ENCODE data around the gene SPCS1. TPM values are rescaled to one million over a fixed set of nuclear protein-coding genes. Genes with fewer than 3 reads are reported as not detected.

Gene SPCS1
- polyA plus RNA-seq, 1 of the 3 experiments (the other 2 are of a cell fraction): 191 TPM

GRCh38 chr3:52678265-52679198 is 27.4 kb upstream of the SPCS1 start:
- H3K4me2 ChIP-seq: no peak overlapping the region
- H3K36me3 ChIP-seq (replicated peaks in 1 of 2; ENCODE audit: control insufficient read depth in 1 of 2, insufficient read depth in 2 of 2, low read length in 1 of 2): peaks cover 50 to 57% of the 10 kb centered on the region in 2 experiments
- H3K9me2 ChIP-seq: no peaks in the 10 kb centered on the region
- H3K27me3 ChIP-seq (ENCODE audit: insufficient read depth): no peaks in the 10 kb centered on the region
- peaks cover 5% of the 10 kb centered on the region for H3F3A ChIP-seq (replicated peaks; ENCODE audit: insufficient read depth)
- H3K4me3 ChIP-seq (ENCODE audit: low read depth in 2 of 2, low read length in 1 of 2): no peak overlapping the region
- ChIA-PET CTCF (interaction anchor here (2.0 kb wide), 1 partner anchor 206 kb away, joined by 6 read pairs; no protein-coding TSS in a partner anchor), POLR2A (interaction anchor here (0.7 kb wide), 1 partner anchor 24 kb away, joined by 3 read pairs; no protein-coding TSS in a partner anchor)
- 96% methylated on average over 6 of the region's 6 CpGs for WGBS (ENCODE audit: low lambda C conversion rate)
- H3K4me1 ChIP-seq (ENCODE audit: control insufficient read depth in 1 of 2, insufficient read depth in 2 of 2, low read depth in 1 of 2, low read length in 1 of 2): no peaks in the 10 kb centered on the region; a peak in 1 of 4 replicates
- H3K9me3 ChIP-seq: no peaks in the 10 kb centered on the region
- H3K27ac ChIP-seq (ENCODE audit: low read depth in 2 of 2, low read length in 1 of 2): no peak overlapping the region
- no peak overlapping the region for H3K9ac ChIP-seq
- H4K20me1 ChIP-seq (ENCODE audit: insufficient read depth): no peaks in the 10 kb centered on the region
- no peak for DNase-seq
- no peak for TF ChIP-seq TAF1 (IDR thresholded peaks at IDR 0.05; ENCODE audit: borderline replicate concordance, low read depth, low read length)
- no peak for TF ChIP-seq NFIC (IDR thresholded peaks at IDR 0.05; ENCODE audit: borderline replicate concordance)
- no peak for TF ChIP-seq RXRA (IDR thresholded peaks at IDR 0.05; ENCODE audit: borderline replicate concordance, low read depth)
- TF ChIP-seq GABPA (IDR thresholded peaks at IDR 0.05; ENCODE audit: low read depth): no peak
- TF ChIP-seq SMC3 (IDR thresholded peaks at IDR 0.05; ENCODE audit: low read depth, low read length): no peak
- H2AFZ ChIP-seq (ENCODE audit: low read depth): no peak overlapping the region
- H3K79me2 ChIP-seq (ENCODE audit: insufficient read depth): peaks cover 90% of the 10 kb centered on the region

GRCh38 chr3:52679199-52679538 is 26.7 kb upstream of the SPCS1 start:
- H3K27ac ChIP-seq (ENCODE audit: low read depth in 2 of 2, low read length in 1 of 2): no peak overlapping the region
- WGBS (ENCODE audit: low lambda C conversion rate): 96% methylated on average over 3 of the region's 3 CpGs
- DNase-seq: no peak
- POLR2A ChIA-PET: no interaction called here
- H3K9me2 ChIP-seq: no peaks in the 10 kb centered on the region
- no peak overlapping the region for H2AFZ ChIP-seq (ENCODE audit: low read depth)
- peaks cover 5% of the 10 kb centered on the region for H3F3A ChIP-seq (replicated peaks; ENCODE audit: insufficient read depth)
- no peaks in the 10 kb centered on the region; a peak in 1 of 4 replicates for H3K4me1 ChIP-seq (ENCODE audit: control insufficient read depth in 1 of 2, insufficient read depth in 2 of 2, low read depth in 1 of 2, low read length in 1 of 2)
- peaks cover 91% of the 10 kb centered on the region for H3K79me2 ChIP-seq (ENCODE audit: insufficient read depth)
- no peak overlapping the region for H3K9ac ChIP-seq
- no peak overlapping the region for H3K4me3 ChIP-seq (ENCODE audit: low read depth in 2 of 2, low read length in 1 of 2)
- no peaks in the 10 kb centered on the region for H3K27me3 ChIP-seq (ENCODE audit: insufficient read depth)
- TF ChIP-seq ELF1 (IDR thresholded peaks at IDR 0.05): no peak
- no peak for TF ChIP-seq CTCF (IDR thresholded peaks at IDR 0.05)
- TF ChIP-seq RCOR1 (IDR thresholded peaks at IDR 0.05; ENCODE audit: low read length): no peak
- no peak for TF ChIP-seq FOXJ3 (CRISPR knock-in tag; IDR thresholded peaks at IDR 0.05)
- no peak for TF ChIP-seq NFIC (IDR thresholded peaks at IDR 0.05; ENCODE audit: borderline replicate concordance)
- TF ChIP-seq FOXM1 (IDR thresholded peaks at IDR 0.05; ENCODE audit: low read depth): no peak
- no peak for TF ChIP-seq MAX (IDR thresholded peaks at IDR 0.05; ENCODE audit: low read depth)
- TF ChIP-seq SIN3A (IDR thresholded peaks at IDR 0.05; ENCODE audit: borderline replicate concordance, low read depth, low read length): no peak
- peaks cover 50 to 51% of the 10 kb centered on the region in 2 experiments for H3K36me3 ChIP-seq (replicated peaks in 1 of 2; ENCODE audit: control insufficient read depth in 1 of 2, insufficient read depth in 2 of 2, low read length in 1 of 2)
- no peak overlapping the region for H3K4me2 ChIP-seq
- H4K20me1 ChIP-seq (ENCODE audit: insufficient read depth): no peaks in the 10 kb centered on the region
- no peaks in the 10 kb centered on the region for H3K9me3 ChIP-seq
- CTCF ChIA-PET: interaction anchor here (2.0 kb wide), 1 partner anchor 207 kb away, joined by 6 read pairs; no protein-coding TSS in a partner anchor
